HG02938 (cell line): Measurements from ENCODE around the gene PRKN.

ENCODE experiments used
- ATAC-seq: cut with Tn5 transposase; IDR thresholded peaks from one replicate; pipeline ENCODE4 v1.9.1; 2021; ENCODE audit warnings: mild to moderate bottlenecking, moderate library complexity; ENCODE audit not compliant: unreplicated experiment

The PRKN gene

DNA sequence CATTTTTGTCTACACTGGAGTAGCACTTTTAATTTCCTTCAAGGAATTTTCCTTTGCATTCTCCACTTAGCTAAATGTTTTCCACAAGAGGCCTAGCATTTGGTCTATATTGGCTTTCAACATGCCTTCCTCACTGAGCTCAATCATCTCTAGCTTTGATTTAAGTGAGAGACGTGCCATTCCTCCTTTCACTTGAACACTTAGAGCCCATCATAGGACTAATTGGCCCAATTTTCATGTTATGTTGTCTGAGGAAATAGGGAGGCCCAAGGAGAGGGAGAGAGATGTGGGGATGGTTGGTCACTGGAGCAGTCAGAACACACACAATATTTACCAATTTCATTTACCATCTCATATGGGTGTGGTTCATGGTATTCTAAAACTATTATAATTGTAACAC is 645.0 kb downstream of the PRKN start:
- ATAC-seq, result no peak

DNA sequence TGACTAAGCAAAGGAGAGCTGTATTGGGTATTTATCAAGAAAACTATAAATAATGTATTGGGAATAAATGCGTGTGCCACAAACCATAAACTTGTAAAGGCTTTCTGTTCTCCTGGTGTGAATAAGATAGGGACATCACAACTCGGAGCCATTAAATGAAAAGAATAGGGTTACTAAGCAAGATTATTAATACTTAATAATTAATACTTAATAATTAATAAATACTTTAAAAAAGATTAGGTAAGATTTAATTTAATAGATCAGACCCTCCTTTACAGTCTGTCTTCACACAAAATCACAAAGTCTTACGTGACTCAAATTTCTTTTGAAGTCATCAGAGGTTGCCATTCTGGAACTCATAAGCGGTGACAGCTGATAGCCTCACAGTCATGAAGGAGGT is 648.9 kb downstream of the PRKN start:
- no peak for ATAC-seq

DNA sequence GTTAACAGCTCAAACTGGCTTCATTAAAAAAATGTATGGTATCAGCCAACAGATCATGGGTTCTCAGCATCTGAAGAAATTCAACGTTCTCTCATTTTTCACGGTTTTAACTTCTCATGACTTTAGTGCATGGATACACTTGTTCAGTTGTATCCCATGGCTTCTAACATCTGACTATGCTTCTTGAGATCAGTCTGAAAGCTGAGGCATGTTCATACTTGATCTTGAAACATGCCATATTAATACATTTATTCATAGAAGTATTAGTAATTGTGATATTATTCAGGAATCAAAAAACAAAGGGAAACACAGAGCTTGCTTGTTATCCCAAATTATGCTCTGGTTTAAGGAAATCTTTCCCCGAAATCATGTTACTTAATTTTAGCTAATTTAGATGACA is 649.4 kb downstream of the PRKN start:
- no peak for ATAC-seq

DNA sequence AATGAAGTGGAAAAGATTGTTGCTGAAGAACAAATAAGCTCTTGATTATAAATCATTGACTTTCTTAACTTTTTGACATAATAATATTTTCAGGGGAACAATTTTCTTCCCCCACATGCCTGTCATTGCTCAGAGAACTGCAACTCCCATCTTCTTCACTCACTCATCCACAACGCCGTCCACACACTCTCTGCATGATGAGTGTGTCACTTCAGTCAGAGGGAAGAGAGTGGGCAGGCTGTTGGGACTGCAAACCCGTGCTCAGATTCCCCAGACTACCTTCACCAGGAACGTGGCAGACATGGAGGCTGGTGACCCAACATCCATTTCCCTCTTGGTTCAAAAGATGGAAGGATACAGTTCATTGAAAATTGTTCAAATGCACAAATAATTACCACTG is 650.8 kb downstream of the PRKN start:
- no peak for ATAC-seq

DNA sequence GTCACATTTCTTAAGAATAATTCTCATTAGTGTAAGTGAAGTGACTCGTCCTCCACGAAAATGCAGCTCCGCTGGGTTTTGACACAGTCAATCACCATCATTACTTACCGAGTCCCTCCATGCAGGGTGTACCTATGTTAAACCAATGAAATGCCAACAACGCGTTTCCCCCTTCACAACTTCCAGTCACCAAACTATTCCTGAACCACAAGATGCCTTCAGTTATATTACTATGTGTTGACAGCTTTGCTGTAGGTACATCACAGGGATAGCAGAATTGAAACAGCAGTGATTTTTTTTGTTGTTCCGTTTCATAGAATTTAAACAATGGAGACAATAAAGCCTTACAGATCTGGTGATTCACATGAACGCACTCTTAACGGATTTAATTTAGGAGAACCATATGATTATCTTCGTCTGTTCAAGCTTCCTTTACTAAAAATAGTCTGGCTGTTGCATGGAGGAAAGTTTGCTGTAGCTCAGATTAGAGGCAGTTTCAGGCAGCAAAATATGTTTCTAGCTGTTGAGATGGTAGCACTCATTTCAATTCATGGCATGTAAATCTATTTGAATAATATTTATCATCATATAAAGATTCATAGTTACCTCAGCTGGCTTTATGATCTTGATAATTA is 652.8 kb downstream of the PRKN start:
- ATAC-seq, result no peak

DNA sequence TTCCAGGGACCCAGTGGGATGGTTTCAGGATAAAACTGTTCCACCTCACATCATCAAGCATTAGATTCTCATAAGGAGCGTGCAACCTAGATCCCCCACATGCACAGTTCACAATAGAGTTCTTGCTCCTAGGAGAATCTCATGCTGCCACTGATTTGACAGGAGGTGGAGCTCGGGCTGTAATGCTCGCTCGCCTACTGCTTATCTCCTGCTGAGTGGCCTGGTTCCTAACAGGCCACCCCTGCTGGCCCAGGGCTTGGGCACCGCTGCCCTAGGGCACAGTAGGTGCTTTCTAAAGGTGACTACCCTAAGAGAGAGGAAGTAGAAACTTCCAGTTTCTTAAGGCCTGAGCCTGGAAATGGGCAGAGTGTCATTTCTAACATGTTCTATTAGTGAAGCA is 656.9 kb downstream of the PRKN start:
- ATAC-seq, result no peak

DNA sequence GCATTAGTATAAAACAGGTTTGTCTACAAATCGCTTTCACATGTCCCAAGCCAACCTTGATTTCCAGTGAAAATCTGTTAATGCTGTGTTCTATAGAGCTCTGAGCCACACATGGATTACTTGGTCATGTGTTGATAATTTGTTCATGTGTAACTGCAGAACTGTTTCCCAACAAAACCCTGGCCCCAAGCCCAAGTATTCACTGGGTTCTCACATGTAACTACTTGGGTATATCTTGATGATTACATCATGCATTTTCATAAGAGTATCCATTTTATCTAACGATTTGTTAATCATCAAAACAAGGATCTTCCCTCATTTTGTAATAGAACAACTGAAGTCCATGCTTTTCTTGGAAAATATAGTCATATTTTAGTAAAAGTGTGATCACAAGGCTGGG is 657.6 kb downstream of the PRKN start:
- ATAC-seq, result no peak

DNA sequence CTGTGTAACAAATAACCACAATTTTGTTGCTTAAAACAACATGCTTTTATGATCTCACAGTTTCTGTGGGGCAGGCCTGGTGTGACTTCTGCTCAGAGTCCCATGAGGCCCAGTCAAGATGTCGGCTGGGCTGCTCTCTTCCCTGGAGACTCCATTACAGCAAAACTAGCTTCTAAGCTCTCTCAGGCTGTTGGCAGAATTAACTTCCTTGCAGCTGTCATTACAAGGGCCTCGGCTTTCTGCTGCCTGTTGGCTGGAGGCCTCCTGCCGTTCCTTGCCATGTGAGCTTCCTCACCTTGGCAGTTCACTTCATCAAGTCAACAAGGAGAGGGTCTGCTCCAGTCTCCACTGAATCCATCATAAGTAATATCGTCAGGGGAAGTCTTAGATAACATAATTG is 659.2 kb downstream of the PRKN start:
- ATAC-seq, result no peak

DNA sequence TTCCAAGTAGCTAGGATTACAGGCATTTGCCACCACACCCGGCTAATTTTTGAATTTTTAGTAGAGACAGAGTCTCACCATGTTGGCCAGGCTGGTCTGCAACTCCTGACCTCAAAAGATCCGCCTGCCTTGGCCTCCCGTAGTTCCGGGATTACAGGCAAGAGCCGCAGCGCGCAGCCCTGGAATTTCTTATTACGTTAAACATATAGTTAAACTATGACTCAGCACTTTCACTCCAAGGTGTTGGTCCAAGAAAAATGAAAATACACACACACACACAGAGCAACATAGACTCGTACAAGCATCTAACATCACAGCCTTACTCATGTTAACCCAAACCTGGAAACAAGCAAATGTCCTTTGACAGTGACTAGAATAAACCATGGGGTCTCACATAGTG is 663.9 kb downstream of the PRKN start:
- no peak for ATAC-seq

DNA sequence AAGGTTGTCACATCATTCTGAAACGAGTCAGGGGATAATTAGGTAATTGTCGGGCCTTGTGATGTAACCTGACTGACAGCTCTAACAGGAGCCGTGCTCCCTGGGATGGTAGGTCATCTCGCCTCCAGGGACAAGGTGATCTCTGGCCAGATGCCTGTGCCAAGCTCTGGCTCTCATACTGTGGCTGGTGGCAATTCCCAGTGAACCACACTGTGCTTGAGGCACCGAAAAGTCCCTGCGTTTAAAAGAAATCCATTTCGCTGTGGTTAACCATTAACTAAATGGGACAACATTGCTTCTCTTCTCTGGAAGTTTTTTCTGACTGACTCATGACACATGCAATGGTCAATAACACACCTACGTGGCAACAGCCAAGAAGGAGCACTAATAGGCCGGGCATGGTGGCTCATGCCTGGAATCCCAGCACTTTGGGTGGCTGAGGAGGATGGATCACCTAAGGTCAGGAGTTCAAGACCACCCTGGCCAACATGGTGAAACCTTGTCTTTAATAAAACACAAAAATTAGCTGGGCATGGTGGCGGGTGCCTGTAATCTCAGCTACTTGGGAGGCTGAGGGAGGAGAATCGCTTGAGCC is 669.2 kb downstream of the PRKN start:
- no peak for ATAC-seq

DNA sequence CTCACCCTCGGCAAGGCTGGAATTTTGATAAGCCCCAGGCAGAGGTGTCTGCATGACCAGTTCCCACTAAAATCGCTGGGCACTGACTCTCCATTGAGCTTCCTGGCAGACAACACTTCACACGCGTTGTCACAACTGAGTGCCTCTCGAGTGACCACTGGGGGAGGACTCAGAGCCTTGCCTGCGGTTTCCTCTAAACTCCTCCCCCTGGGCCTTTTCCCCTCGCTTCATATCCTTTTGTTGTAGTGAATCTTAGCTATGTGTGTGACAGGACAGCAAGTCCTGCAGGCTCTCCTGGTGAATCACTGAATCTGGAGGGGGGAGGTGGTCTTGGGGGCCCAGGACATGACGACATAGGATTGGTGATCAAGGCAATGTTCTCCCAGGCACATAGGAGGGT is 670.8 kb downstream of the PRKN start:
- no peak for ATAC-seq

DNA sequence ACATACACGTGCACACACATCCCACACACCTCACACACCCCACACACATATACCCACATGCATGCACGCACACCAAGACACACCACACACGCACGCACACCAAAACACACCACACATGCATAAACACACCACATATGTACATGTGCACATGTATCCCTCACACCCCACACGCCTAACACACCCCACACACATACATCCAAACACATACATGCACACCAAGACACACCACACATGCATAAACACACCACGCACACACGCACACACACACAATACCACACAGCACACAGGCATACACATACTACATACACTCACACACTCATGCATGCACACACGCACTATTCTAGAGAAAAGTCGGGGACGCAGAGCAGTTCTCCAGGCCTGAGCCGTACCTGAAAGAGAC is 671.5 kb downstream of the PRKN start:
- ATAC-seq, result no peak

DNA sequence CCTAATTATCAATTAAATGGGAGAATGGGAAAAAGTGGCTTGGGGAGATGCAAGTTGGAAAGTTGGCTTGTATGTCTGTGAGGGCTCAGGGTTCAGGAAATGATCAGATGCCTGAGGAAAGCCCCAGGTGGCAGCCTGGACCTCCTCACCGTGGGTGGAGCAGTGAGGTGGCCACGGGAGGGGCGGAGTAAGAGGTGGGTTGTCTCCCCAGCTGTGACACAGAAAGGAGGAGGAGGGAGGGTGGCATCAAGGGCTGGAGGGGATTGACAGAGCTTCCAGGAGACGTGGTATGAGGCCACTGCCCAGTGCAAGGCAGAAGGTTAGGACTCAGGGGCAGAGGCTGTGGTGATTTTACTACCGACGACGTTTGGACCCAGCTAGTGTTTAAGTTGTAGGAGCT is 672.2 kb downstream of the PRKN start:
- ATAC-seq, result no peak

DNA sequence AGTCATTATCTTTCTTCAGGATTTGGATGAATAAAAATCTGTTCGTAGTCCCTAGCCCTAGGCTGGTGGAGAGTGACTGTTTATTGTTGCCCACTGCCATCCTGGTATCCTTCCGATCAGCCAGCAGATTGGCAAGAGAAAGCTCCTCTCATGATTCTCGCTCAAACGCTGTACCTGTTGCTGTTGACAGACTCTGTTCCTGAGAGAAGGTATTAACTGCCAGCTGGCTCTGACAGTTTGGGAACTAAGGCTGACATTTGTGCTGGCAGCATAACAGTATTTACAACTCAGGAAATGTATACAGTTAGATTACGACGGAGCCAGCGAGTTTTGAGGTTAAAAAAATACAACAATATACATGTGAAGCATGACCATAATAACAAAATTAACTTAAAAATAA is 674.5 kb downstream of the PRKN start:
- ATAC-seq, result no peak

DNA sequence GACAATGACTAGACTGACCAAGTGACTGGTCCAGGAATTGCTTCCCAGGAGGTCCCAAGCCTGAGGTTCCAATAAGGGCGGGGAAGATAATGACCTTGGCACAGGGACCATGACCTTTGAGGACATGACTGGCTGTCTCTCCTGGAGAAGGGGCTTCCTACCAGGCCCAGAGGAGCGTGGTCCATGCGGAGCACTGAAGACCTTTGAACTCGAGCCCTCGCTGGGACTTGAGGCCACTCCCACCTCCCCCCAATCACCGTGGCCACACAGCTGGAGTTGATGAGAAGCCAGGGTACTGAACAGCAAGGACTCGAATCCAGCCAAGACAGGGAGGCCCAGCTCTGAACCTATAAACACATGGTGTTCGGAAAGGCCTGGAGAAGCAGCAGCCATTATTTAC is 677.0 kb downstream of the PRKN start:
- ATAC-seq, result no peak

DNA sequence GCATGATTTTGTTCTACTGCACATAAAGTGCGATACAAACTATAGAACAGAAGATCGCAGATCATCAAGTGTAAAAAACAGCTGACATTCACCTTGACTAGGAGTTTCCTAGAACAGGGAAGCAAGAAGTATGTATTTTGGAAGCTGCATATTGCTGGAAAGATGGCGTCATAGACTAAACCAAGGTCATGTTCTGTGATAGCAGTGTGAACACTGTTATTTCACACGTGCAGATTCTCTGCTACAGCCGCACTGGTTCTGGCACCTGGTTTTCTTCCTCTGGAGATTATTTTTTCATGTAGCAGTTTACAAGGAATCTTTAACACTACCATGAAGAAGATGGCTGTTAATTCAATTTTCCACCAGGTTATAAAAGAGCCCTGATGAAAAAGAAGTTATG is 681.2 kb downstream of the PRKN start:
- no peak for ATAC-seq

DNA sequence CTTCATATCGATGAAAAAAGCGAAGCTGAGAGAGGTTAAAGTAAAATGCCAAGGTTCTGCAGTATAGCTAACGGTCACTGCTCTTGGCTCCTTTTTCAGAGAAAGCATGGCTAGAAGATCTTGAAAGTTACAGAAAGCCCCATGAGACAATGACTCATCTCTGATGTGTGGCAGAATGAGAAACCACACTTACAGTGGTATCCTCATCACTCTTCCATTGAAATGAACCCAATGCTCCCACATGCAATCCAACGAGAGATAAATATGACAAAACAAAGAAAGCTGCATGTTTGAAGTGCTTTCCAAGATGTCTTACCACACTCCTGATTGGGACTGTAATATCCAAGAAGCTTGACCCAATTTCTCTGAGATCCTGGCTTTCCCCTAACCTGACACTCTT is 694.9 kb downstream of the PRKN start:
- no peak for ATAC-seq

DNA sequence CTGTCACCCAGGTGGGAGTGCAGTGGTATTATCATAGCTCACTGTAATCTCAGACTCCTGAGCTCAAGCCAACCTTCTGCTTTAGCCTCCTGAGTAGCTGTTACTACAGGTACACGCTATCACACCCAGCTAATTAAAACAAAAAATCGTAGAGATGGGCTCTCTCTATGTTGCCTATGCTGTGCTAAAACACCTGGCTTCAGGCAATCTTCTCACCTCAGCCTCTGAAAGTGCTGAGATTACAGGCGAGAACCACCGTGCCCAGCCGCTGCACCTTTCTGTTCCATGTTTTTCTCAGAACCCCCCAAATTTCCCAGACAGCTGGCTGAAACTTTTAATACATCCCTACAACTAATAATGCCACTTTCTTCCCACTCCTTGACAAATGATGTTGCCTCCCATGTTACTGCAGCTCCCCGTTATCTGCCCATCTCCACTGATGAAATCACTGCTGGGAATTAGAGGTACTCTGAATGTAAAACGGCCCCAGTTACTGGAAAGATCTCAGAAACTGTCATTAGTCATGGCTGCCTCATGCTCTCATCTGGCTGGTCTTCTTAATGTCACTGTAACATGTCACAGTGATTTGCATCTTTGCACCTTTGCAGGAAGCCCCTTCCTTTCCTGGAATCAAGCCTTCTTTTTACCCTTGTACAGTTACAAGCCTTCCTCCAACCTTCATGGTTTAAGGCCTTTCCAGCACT is 697.5 kb downstream of the PRKN start:
- ATAC-seq, result no peak

DNA sequence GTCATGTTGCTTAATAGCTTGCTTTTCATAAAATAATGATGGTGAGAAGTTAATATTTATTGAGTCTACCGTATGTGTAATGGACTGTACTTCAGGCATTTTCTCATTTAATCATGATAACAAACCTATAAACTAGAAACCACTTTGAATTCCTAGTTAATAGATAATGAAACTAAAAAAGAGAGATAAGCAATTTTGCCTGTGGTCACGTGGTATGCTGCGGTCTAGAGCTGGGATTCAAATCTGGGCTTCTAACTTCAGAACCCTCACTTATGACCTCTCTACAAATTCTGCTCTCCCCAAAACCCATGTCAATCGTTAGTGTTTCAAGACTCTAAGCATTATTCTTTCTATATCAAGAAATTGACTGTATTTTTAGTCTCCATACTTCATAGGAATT is 700.7 kb downstream of the PRKN start:
- ATAC-seq, result no peak

DNA sequence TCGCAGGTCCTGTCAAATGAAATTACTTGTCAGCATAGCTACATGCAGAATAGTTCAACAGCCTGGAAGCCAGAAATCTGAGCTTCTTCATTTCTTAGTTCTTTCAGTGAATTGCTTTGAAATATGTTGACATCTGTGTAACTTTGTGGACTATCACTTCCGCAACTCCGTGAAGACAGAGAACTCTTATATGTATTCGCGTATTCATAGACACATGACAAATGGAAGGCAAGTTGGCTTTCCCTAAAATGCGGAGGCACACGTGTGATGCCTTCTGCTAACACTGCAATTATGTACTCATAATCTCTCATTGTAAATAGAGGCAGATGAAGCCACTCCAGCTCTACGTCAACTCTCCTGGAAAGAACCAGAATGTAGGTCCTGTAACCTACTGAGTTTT is 701.5 kb downstream of the PRKN start:
- ATAC-seq, result no peak

DNA sequence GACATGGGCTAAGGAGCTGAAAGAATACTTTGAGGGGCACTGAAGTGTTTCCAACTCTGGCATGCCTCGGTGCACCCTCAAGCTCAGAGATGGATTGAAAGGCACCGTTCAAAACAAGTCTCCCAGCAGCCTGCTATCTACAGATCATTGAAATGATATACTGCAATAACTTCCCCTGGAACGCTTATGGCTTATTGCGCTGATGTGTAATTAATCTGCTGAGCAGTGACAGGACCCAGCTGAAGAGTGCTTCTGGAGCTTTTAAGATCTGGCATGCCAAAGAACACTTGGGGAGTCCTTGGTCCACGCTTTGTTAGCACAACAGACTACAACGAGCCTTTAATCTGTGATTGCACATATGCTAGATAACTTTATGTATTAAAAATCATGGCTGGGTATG is 708.2 kb downstream of the PRKN start:
- no peak for ATAC-seq

DNA sequence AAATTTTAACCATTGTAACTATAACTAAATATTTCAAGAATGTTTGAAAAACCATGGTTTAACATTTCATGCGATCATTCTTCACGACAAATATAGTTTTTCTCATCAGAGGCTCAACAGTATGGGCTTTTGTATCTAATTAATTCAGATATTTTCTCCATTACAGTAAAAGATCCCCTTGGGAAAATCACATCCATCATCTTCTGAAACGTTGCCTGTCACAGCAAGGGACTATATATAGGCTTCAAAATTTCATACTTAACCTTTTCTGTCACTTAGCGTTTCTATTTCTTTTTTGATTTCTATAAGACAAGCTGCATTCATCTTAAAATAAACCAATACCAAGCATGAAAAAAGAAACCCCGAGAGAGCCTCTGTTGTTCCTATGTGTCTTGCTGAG is 710.0 kb downstream of the PRKN start:
- no peak for ATAC-seq
